ENCODE results near the gene ZDHHC8. TPM values are rescaled to one million over a fixed set of nuclear protein-coding genes. Genes with fewer than 3 reads are reported as not detected.

The ZDHHC8 gene
- total RNA-seq, 1 experiment from 2014 or later: 51.7 TPM

DNA sequence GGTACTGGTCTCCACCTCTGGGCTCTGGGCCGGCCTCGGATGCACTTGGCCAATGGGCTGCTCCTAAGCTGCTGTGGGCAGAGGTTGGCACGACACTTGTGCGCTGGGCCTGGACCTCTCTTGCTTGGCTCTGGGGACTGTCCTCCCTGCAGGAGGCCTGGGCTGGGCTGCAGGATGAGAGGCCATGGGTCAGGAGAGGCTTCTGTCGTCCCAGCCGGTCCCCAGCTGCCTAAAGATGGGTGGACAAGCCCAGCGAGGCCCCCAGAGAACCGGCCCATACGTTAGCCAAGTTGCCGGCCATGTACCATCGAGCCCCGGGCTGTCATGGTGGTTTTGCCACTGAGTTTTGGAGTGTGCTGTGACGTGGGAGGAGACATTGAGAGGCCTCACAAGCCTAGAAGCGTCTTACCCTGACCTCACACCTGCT, 20.9 kb downstream of the ZDHHC8 start:
- H3K23me2 ChIP-seq (ENCODE audit: insufficient read length, low read depth, low read length, poor library complexity, severe bottlenecking): peaks cover 5% of the 10 kb centered on the region
- Mint-ChIP-seq H3K4me3 (0 out of 5 replicates have a peak overlapping the region, but pooled peaks of 1 of the 2 experiments have one; percentile 23), H3K9me3 (no peaks in the 10 kb centered on the region; a peak in 1 of 5 replicates), H3K36me3 (ENCODE audit: insufficient read depth in 1 of 3, low read depth in 3 of 3) (no peaks in the 10 kb centered on the region), H3K27ac (no peak overlapping the region), H3K27me3 (ENCODE audit: low read depth) (no peaks in the 10 kb centered on the region), H3K4me1 (peaks cover 3 to 6% of the 10 kb centered on the region in 2 experiments; a peak in 3 of 4 replicates)
- H3K9me3 ChIP-seq (ENCODE audit: control insufficient read depth, low read depth, low read length): no peaks in the 10 kb centered on the region
- H2AFZ ChIP-seq (ENCODE audit: low read length): no peak overlapping the region
- H2AK5ac ChIP-seq (ENCODE audit: insufficient read length, low read length): no peak overlapping the region
- H3K14ac ChIP-seq (ENCODE audit: insufficient read depth, low read length): no peak overlapping the region
- H4K8ac ChIP-seq (replicated peaks; ENCODE audit: insufficient read length, low read depth, low read length): no peak overlapping the region
- no peak for TF ChIP-seq CTCF (conservative IDR thresholded peaks at IDR 0.05)
- no peaks in the 10 kb centered on the region for H3K4me1 ChIP-seq (ENCODE audit: insufficient read depth, low read length)
- no peak overlapping the region for H2BK12ac ChIP-seq (ENCODE audit: insufficient read length, low read depth, low read length)
- H3K23ac ChIP-seq (ENCODE audit: insufficient read length, low read depth, low read length): no peak overlapping the region
- no peak overlapping the region for H2BK15ac ChIP-seq (ENCODE audit: low read depth, low read length)
- no peak overlapping the region for H3K9ac ChIP-seq (ENCODE audit: extremely low read depth, insufficient read length, low read length)
- no peak overlapping the region for H3K4me2 ChIP-seq (ENCODE audit: insufficient read depth, insufficient read length, low read length)
- H3T11ph ChIP-seq (ENCODE audit: low read length): no peak overlapping the region
- no peaks in the 10 kb centered on the region for H3K27me3 ChIP-seq (ENCODE audit: insufficient read depth, low read length)
- no peaks in the 10 kb centered on the region for H3K79me2 ChIP-seq (ENCODE audit: insufficient read depth, low read length)
- H3K56ac ChIP-seq (ENCODE audit: insufficient read length, low read depth, low read length): no peak overlapping the region
- H3K27ac ChIP-seq (ENCODE audit: insufficient read length, low read depth, low read length): no peak overlapping the region
- no peak overlapping the region for H2BK120ac ChIP-seq (ENCODE audit: low read depth, low read length, poor library complexity, severe bottlenecking)
- DNase-seq: no peak
- H2BK5ac ChIP-seq (ENCODE audit: insufficient read length, low read length): no peak overlapping the region
- no peak overlapping the region for H4K91ac ChIP-seq (ENCODE audit: insufficient read length, low read depth, low read length)
- WGBS (ENCODE audit: extremely low coverage, insufficient read length, low lambda C conversion rate): no CpG with 5 or more reads among the region's 14 CpGs
- H3K18ac ChIP-seq (ENCODE audit: insufficient read length, low read depth, low read length): no peak overlapping the region
- no peak overlapping the region for H4K5ac ChIP-seq (ENCODE audit: insufficient read length, low read depth, low read length)
- H4K20me1 ChIP-seq (ENCODE audit: control insufficient read depth, insufficient read depth, insufficient read length): no peaks in the 10 kb centered on the region
- no peak overlapping the region for H2BK20ac ChIP-seq (ENCODE audit: low read depth, low read length, poor library complexity, severe bottlenecking)
- H3K79me1 ChIP-seq (ENCODE audit: insufficient read depth, low read depth, low read length, poor library complexity, severe bottlenecking): no peaks in the 10 kb centered on the region
- no peak overlapping the region for H3K4ac ChIP-seq (ENCODE audit: low read depth, low read length)
